B cell (primary cell): ENCODE results near the gene ZDHHC17. TPM values are rescaled to one million over a fixed set of nuclear protein-coding genes. Genes with fewer than 3 reads are reported as not detected.

Source experiments
- ATAC-seq: fragments of 200-7000 bp; cut with Tn5 transposase; one replicate; pipeline ENCODE4 v1.10.0; 2021; ENCODE audit warnings: low read depth, mild to moderate bottlenecking, moderate number of reproducible peaks, moderate library complexity
- CTCF ChIA-PET: fragments of 350-600 bp; sonication (Branson Sonifier 250); formaldehyde crosslinking; loops from one replicate; lab custom pipeline; 2021; ENCODE audit warnings: antibody characterized with exemption, inconsistent platforms; lab: Charles Lee
- POLR2A ChIA-PET: fragments of 350-600 bp; sonication (Branson Sonifier 250); formaldehyde crosslinking; loops from one replicate; lab custom pipeline; 2021; ENCODE audit warnings: antibody characterized with exemption; lab: Charles Lee
- DNase-seq: peaks from one replicate; pipeline ENCODE4 v3.0.0; 2013
- H2AFZ ChIP-seq: 2 replicates; pipeline ENCODE4 v1.6.1; 2012; ENCODE audit warnings: mild to moderate bottlenecking, low read depth, low read length; ENCODE audit not compliant: insufficient read depth, poor library complexity, severe bottlenecking
- H3K27ac ChIP-seq, 2 donors: 1 replicate in 1 of 2; 2 replicates in 1 of 2; pipeline ENCODE4 v1.5.1; 2012 to 2013; ENCODE audit warnings: low read length in 2 of 2, mild to moderate bottlenecking in 2 of 2, moderate library complexity in 1 of 2
- H3K27me3 ChIP-seq, 4 experiments: fragments of 200-600 bp in 1 of 4; sonication (generic) in 1 of 4; replicated peaks in 1 of 4; 1 replicate in 2 of 4; 2 replicates in 2 of 4; pipeline versions ENCODE4 v1.6.1 to v1.7.0; 2013 to 2016; ENCODE audit warnings: low read length in 3 of 4, mild to moderate bottlenecking in 2 of 4, mixed read lengths in 1 of 4, moderate library complexity in 1 of 4; ENCODE audit not compliant: insufficient read depth in 4 of 4, control insufficient read depth in 3 of 4; ENCODE audit errors: control extremely low read depth in 1 of 4
- H3K36me3 ChIP-seq, 2 experiments: replicated peaks in 1 of 2; 1 replicate in 1 of 2; 2 replicates in 1 of 2; pipeline versions ENCODE4 v1.6.1 to v1.7.1; 2013; ENCODE audit warnings: low read length in 1 of 2; ENCODE audit not compliant: insufficient read depth in 2 of 2, control insufficient read depth in 1 of 2; ENCODE audit errors: control extremely low read depth in 1 of 2, extremely low read depth in 1 of 2
- H3K4me1 ChIP-seq, 2 donors: fragments of 200-600 bp in 1 of 2; sonication (generic) in 1 of 2; 1 replicate in 1 of 2; 2 replicates in 1 of 2; pipeline versions ENCODE4 v1.5.1 to v1.6.1; 2013 to 2017; ENCODE audit warnings: low read length in 2 of 2; ENCODE audit not compliant: control insufficient read depth in 2 of 2, insufficient read depth in 2 of 2
- H3K4me2 ChIP-seq: replicated peaks from 2 replicates; pipeline ENCODE3; 2012; ENCODE audit warnings: mild to moderate bottlenecking, low read depth, low read length; ENCODE audit not compliant: poor library complexity, severe bottlenecking
- H3K4me3 ChIP-seq, 5 experiments: fragments of 200-600 bp in 1 of 5; sonication (generic) in 1 of 5; 1 replicate in 3 of 5; 2 replicates in 2 of 5; pipeline versions ENCODE4 v1.5.1 to v1.7.0; 2011 to 2016; ENCODE audit warnings: low read length in 4 of 5, mild to moderate bottlenecking in 4 of 5, low read depth in 2 of 5, control low read depth in 1 of 5, moderate library complexity in 1 of 5; ENCODE audit not compliant: insufficient read depth in 1 of 5; ENCODE audit errors: control extremely low read depth in 1 of 5, extremely low read depth in 1 of 5
- H3K79me2 ChIP-seq: fragments of 200-600 bp; sonication (generic); one replicate; pipeline ENCODE4 v1.6.0; 2016; ENCODE audit warnings: low read length; ENCODE audit not compliant: control insufficient read depth, insufficient read depth
- H3K9ac ChIP-seq: fragments of 200-600 bp; sonication (generic); 2 replicates; pipeline ENCODE4 v1.6.1; 2017; ENCODE audit warnings: mild to moderate bottlenecking, low read length, moderate library complexity
- H3K9me3 ChIP-seq, 3 donors: one replicate each; pipeline versions ENCODE4 v1.6.1 to v1.7.1; 2013; ENCODE audit warnings: low read length in 2 of 3; ENCODE audit not compliant: control insufficient read depth in 2 of 3, insufficient read depth in 1 of 3; ENCODE audit errors: control extremely low read depth in 1 of 3
- H4K20me1 ChIP-seq: 2 replicates; pipeline ENCODE4 v1.6.0; 2012; ENCODE audit warnings: mild to moderate bottlenecking, low read length; ENCODE audit not compliant: insufficient read depth, control insufficient read depth, poor library complexity, severe bottlenecking
- H3K27ac Mint-ChIP-seq: one replicate; pipeline ENCODE4 v1.8.0; 2021; ENCODE audit warnings: mixed read lengths
- H3K27me3 Mint-ChIP-seq: one replicate; pipeline ENCODE4 v1.8.0; 2021; ENCODE audit warnings: mixed read lengths
- H3K4me1 Mint-ChIP-seq: one replicate; pipeline ENCODE4 v1.8.0; 2021; ENCODE audit warnings: mixed read lengths
- H3K4me3 Mint-ChIP-seq: one replicate; pipeline ENCODE4 v1.8.0; 2021; ENCODE audit warnings: mixed read lengths
- H3K9me3 Mint-ChIP-seq: one replicate; pipeline ENCODE4 v1.8.0; 2022; ENCODE audit warnings: mixed read lengths; ENCODE audit not compliant: insufficient read depth
- CTCF ChIP-seq: fragments of 200-600 bp; IDR thresholded peaks from one replicate; pipeline ENCODE4 v1.8.0; 2022; ENCODE audit warnings: antibody characterized with exemption, mild to moderate bottlenecking
- EZH2 ChIP-seq: IDR thresholded peaks from 2 replicates; pipeline ENCODE4 v1.6.1; 2012; ENCODE audit warnings: borderline replicate concordance, low read depth, mild to moderate bottlenecking, moderate library complexity, low read length; ENCODE audit not compliant: insufficient read depth, poor library complexity, severe bottlenecking
- WGBS: methylation state at CpG from one replicate; pipeline ENCODE4 v1.1.5; 2013; ENCODE audit warnings: missing lambda C conversion rate; ENCODE audit not compliant: insufficient coverage; 5-methylcytosine and 5-hydroxymethylcytosine counted together
- intact Hi-C: fragments of 100-400 bp; cut with micrococcal nuclease; formaldehyde crosslinking; loops from one replicate; pipeline ENCODE4 v1.10.0; 2022
- polyA plus RNA-seq: library from polyadenylated mRNA; depleted of rRNA; stranded (reverse); fragments of >200 nt; gene quantifications from 2 replicates; pipeline ENCODE4 v1.2.3, GENCODE V29; 2012
- total RNA-seq, 2 donors: library from RNA; stranded (reverse); fragments of 120-200 nt in 1 of 2; gene quantifications; 1 replicate in 1 of 2; 2 replicates in 1 of 2; pipeline versions ENCODE4 v1.2.3 to v1.2.4, GENCODE V29; 2013 to 2022

Gene ZDHHC17
- total and polyA plus RNA-seq, 2 donors (not counting 1 experiment from before 2014, with no cell fraction given), result 26.1 to 75.0 TPM

GRCh38 chr12:76739896-76740295 lies 24.0 kb upstream of the ZDHHC17 start:
- CTCF ChIA-PET, result no interaction called here
- no peak overlapping the region for H3K4me3 ChIP-seq

GRCh38 chr12:76740501-76740900 lies 23.4 kb upstream of the ZDHHC17 start:
- POLR2A ChIA-PET, result no interaction called here
- no peaks in the 10 kb centered on the region for H3K36me3 ChIP-seq
- ATAC-seq, result no peak
- no peak for DNase-seq
- peaks cover 0 to 6% (median 2%) of the 10 kb centered on the region in 3 donors for H3K9me3 ChIP-seq
- H2AFZ ChIP-seq, result no peak overlapping the region
- no peaks in the 10 kb centered on the region for H3K4me1 ChIP-seq
- Mint-ChIP-seq H3K4me3 (no peak overlapping the region), H3K27ac (no peak overlapping the region), H3K27me3 (peaks cover 36% of the 10 kb centered on the region), H3K9me3 (peaks cover 4% of the 10 kb centered on the region), H3K4me1 (no peaks in the 10 kb centered on the region)
- TF ChIP-seq CTCF (no peak), EZH2 (no peak)
- no peak overlapping the region for H3K27ac ChIP-seq
- H3K79me2 ChIP-seq, result no peaks in the 10 kb centered on the region
- H3K4me2 ChIP-seq, result no peak overlapping the region
- intact Hi-C loops, result no loop called here
- no peak overlapping the region for H3K9ac ChIP-seq
- peaks cover 0 to 3% (median 0%) of the 10 kb centered on the region in 4 experiments for H3K27me3 ChIP-seq
- CTCF ChIA-PET, result interaction anchor here (0.7 kb wide), 1 partner anchor 53 kb away, joined by 4 read pairs; no protein-coding TSS in a partner anchor
- no peaks in the 10 kb centered on the region for H4K20me1 ChIP-seq
- WGBS, result 97% methylated on average over 8 of the region's 8 CpGs
- no peak overlapping the region for H3K4me3 ChIP-seq

More at GRCh38 chr12:76739896-76740295, 24.0 kb upstream of the ZDHHC17 start:
- Mint-ChIP-seq H3K4me3 (no peak overlapping the region), H3K27me3 (peaks cover 35% of the 10 kb centered on the region), H3K9me3 (peaks cover 4% of the 10 kb centered on the region), H3K4me1 (no peaks in the 10 kb centered on the region), H3K27ac (no peak overlapping the region)
- no peaks in the 10 kb centered on the region for H3K79me2 ChIP-seq
- H3K9ac ChIP-seq, result no peak overlapping the region
- TF ChIP-seq EZH2 (no peak), CTCF (no peak)
- no peak overlapping the region for H3K4me2 ChIP-seq
- H3K4me1 ChIP-seq, result no peaks in the 10 kb centered on the region
- intact Hi-C loops, result no loop called here
- H4K20me1 ChIP-seq, result no peaks in the 10 kb centered on the region
- POLR2A ChIA-PET, result no interaction called here
- H3K9me3 ChIP-seq, result peaks cover 0 to 6% (median 2%) of the 10 kb centered on the region in 3 donors
- WGBS, result 80% methylated on average over 1 of the region's 4 CpGs
- H3K27me3 ChIP-seq, result peaks cover 0 to 3% (median 0%) of the 10 kb centered on the region in 4 experiments
- no peak for ATAC-seq
- no peak overlapping the region for H2AFZ ChIP-seq
- DNase-seq, result no peak
- no peak overlapping the region for H3K27ac ChIP-seq
- no peaks in the 10 kb centered on the region for H3K36me3 ChIP-seq
